NCI-H2171 treated with DMSO at 0.1 percent for 48 hours (cell line): ENCODE data around the gene RRP8.

ENCODE experiments used
- DNase-seq: peaks from one replicate; lab custom pipeline; 2025; lab: John Stamatoyannopoulos, UW

The RRP8 gene

GRCh38 chr11:6632116-6633073 is 29.0 kb upstream of the RRP8 start:
- no peak for DNase-seq

GRCh38 chr11:6631361-6631890 is 28.0 kb upstream of the RRP8 start:
- DNase-seq: no peak

- DNase-seq: no peak
These were observed 27.3 kb upstream of the RRP8 start for GRCh38 chr11:6630632-6631291.

GRCh38 chr11:6629892-6630631 is 26.6 kb upstream of the RRP8 start:
- DNase-seq: peak; percentile 29

GRCh38 chr11:6629573-6629891 is 26.1 kb upstream of the RRP8 start:
- DNase-seq: no peak

GRCh38 chr11:6628526-6628925 is 25.1 kb upstream of the RRP8 start:
- no peak for DNase-seq

GRCh38 chr11:6627762-6628241 is 24.4 kb upstream of the RRP8 start:
- DNase-seq: no peak

- no peak for DNase-seq
These were observed 23.8 kb upstream of the RRP8 start for GRCh38 chr11:6626971-6627761.

- no peak for DNase-seq
These were observed 22.5 kb upstream of the RRP8 start for GRCh38 chr11:6625832-6626420.

GRCh38 chr11:6625156-6625831 is 21.9 kb upstream of the RRP8 start:
- no peak for DNase-seq

- no peak for DNase-seq
These were observed 20.3 kb upstream of the RRP8 start for GRCh38 chr11:6623391-6624363.

- DNase-seq: peak; percentile 2
These were observed 19.1 kb upstream of the RRP8 start for GRCh38 chr11:6622261-6623171.

GRCh38 chr11:6621711-6622211 is 18.3 kb upstream of the RRP8 start:
- no peak for DNase-seq

GRCh38 chr11:6620636-6621035 is 17.2 kb upstream of the RRP8 start:
- DNase-seq: no peak

GRCh38 chr11:6619004-6619745 is 15.8 kb upstream of the RRP8 start, which contains the start of gene TPP1:
Gene TPP1, minus strand, starts transcription at chr11:6619422. Its CDS starts 22 bp downstream, at chr11:6619400.
- DNase-seq: peak; percentile 87

GRCh38 chr11:6618117-6619003 is 14.9 kb upstream of the RRP8 start:
- DNase-seq: no peak
